ENCODE results near the gene ZNF597.

The ZNF597 gene

GRCh38 chr16:3443108-3444031 is at the start of gene ZNF597, which contains the start of gene NAA60:
TSS of gene ZNF597 (minus strand) at chr16:3443504. CDS start at chr16:3443153, 351 bp downstream.
TSS of gene NAA60 (plus strand) at chr16:3443680. CDS start at chr16:3476228, 32,548 bp downstream.
- peak within 1 kb of the TSS; percentile 89 for H3K27ac ChIP-seq
- no peaks in the 10 kb centered on the region for H3K36me3 ChIP-seq (ENCODE audit: control insufficient read depth, insufficient read depth, low read length)
- peak within 1 kb of the TSS; percentile 86 for H2AFZ ChIP-seq
- peak within 1 kb of the TSS; percentile 76 for H3K4me2 ChIP-seq (ENCODE audit: low read length)
- no peak for TF ChIP-seq CTCF (IDR thresholded peaks at IDR 0.05)
- H3K27me3 ChIP-seq (ENCODE audit: control insufficient read depth, insufficient read depth, low read length), result no peaks in the 10 kb centered on the region
- peak within 1 kb of the TSS; percentile 78 for H3K9ac ChIP-seq
- H3K79me2 ChIP-seq, result peaks cover 50% of the 10 kb centered on the region
- peak within 1 kb of the TSS; percentile 85 for H3K4me3 ChIP-seq (ENCODE audit: low read depth, low read length)
- H3K4me1 ChIP-seq, result peaks cover 9% of the 10 kb centered on the region
- H3K9me3 ChIP-seq (ENCODE audit: control insufficient read depth, low read length), result no peaks in the 10 kb centered on the region

- no peak overlapping the region for H3K27ac ChIP-seq
- no peaks in the 10 kb centered on the region for H3K27me3 ChIP-seq (ENCODE audit: control insufficient read depth, insufficient read depth, low read length)
- no peaks in the 10 kb centered on the region for H3K36me3 ChIP-seq (ENCODE audit: control insufficient read depth, insufficient read depth, low read length)
- H3K9ac ChIP-seq, result no peak overlapping the region
- no peaks in the 10 kb centered on the region for H3K79me2 ChIP-seq
- no peak overlapping the region for H3K4me2 ChIP-seq (ENCODE audit: low read length)
- H3K4me1 ChIP-seq, result no peaks in the 10 kb centered on the region
- H3K9me3 ChIP-seq (ENCODE audit: control insufficient read depth, low read length), result no peaks in the 10 kb centered on the region
- no peak overlapping the region for H2AFZ ChIP-seq
- H3K4me3 ChIP-seq (ENCODE audit: low read depth, low read length), result no peak overlapping the region
- no peak for TF ChIP-seq CTCF (IDR thresholded peaks at IDR 0.05)
These were observed 49.1 kb upstream of the ZNF597 start for GRCh38 chr16:3492356-3492755.

GRCh38 chr16:3490911-3491629 is 47.8 kb upstream of the ZNF597 start:
- Histone ChIP-seq H3K79me2 (no peaks in the 10 kb centered on the region), H3K4me3 (ENCODE audit: low read depth, low read length) (no peak overlapping the region), H3K4me2 (ENCODE audit: low read length) (no peak overlapping the region), H3K36me3 (ENCODE audit: control insufficient read depth, insufficient read depth, low read length) (no peaks in the 10 kb centered on the region), H3K27ac (no peak overlapping the region), H3K27me3 (ENCODE audit: control insufficient read depth, insufficient read depth, low read length) (no peaks in the 10 kb centered on the region), H3K4me1 (no peaks in the 10 kb centered on the region), H2AFZ (no peak overlapping the region), H3K9me3 (ENCODE audit: control insufficient read depth, low read length) (no peaks in the 10 kb centered on the region), H3K9ac (no peak overlapping the region)
- TF ChIP-seq CTCF (IDR thresholded peaks at IDR 0.05), result no peak

GRCh38 chr16:3488801-3489200 is 45.5 kb upstream of the ZNF597 start:
- Histone ChIP-seq H3K27ac (no peak overlapping the region), H3K4me3 (ENCODE audit: low read depth, low read length) (no peak overlapping the region), H3K4me1 (no peaks in the 10 kb centered on the region), H3K9ac (no peak overlapping the region), H2AFZ (no peak overlapping the region), H3K79me2 (no peaks in the 10 kb centered on the region), H3K9me3 (ENCODE audit: control insufficient read depth, low read length) (no peaks in the 10 kb centered on the region), H3K4me2 (ENCODE audit: low read length) (no peak overlapping the region), H3K27me3 (ENCODE audit: control insufficient read depth, insufficient read depth, low read length) (no peaks in the 10 kb centered on the region), H3K36me3 (ENCODE audit: control insufficient read depth, insufficient read depth, low read length) (no peaks in the 10 kb centered on the region)
- TF ChIP-seq CTCF (IDR thresholded peaks at IDR 0.05), result no peak

Measured in parathyroid adenoma (tissue), 2 donors.